ENCODE results near the gene CPZ. TPM values are rescaled to one million over a fixed set of nuclear protein-coding genes. Genes with fewer than 3 reads are reported as not detected.

CPZ gene
- total RNA-seq, 1 experiment from 2014 or later, result not detected

- H3K4me3 Mint-ChIP-seq (ENCODE audit: low read depth, unreplicated experiment), result no peak overlapping the region
- intact Hi-C loops (cut with micrococcal nuclease; ENCODE audit: unreplicated experiment), result loop anchor here (1.0 kb wide), 1 partner anchor 125 kb away; no protein-coding TSS in a partner anchor
- no peaks in the 10 kb centered on the region for H3K9me3 Mint-ChIP-seq (ENCODE audit: low read depth, unreplicated experiment)
- no peaks in the 10 kb centered on the region for H3K4me1 Mint-ChIP-seq (ENCODE audit: low read depth, unreplicated experiment)
- peaks cover 42% of the 10 kb centered on the region for H3K27me3 Mint-ChIP-seq (ENCODE audit: unreplicated experiment)
- H3K36me3 Mint-ChIP-seq (ENCODE audit: insufficient read depth, unreplicated experiment), result no peaks in the 10 kb centered on the region
- TF ChIP-seq CTCF (IDR thresholded peaks at IDR 0.05; ENCODE audit: unreplicated experiment), result no peak
- BruUV-seq (replicated peaks), result no TSS peak
- no peak overlapping the region for H3K27ac Mint-ChIP-seq (ENCODE audit: unreplicated experiment)
- no peak for DNase-seq
- CTCF ChIA-PET, result interaction anchor here (1.2 kb wide), 1 partner anchor 126 kb away, joined by 3 read pairs; no protein-coding TSS in a partner anchor
Measured at GRCh38 chr4:8593264-8594096, 915 bp downstream of the CPZ start.

DNA sequence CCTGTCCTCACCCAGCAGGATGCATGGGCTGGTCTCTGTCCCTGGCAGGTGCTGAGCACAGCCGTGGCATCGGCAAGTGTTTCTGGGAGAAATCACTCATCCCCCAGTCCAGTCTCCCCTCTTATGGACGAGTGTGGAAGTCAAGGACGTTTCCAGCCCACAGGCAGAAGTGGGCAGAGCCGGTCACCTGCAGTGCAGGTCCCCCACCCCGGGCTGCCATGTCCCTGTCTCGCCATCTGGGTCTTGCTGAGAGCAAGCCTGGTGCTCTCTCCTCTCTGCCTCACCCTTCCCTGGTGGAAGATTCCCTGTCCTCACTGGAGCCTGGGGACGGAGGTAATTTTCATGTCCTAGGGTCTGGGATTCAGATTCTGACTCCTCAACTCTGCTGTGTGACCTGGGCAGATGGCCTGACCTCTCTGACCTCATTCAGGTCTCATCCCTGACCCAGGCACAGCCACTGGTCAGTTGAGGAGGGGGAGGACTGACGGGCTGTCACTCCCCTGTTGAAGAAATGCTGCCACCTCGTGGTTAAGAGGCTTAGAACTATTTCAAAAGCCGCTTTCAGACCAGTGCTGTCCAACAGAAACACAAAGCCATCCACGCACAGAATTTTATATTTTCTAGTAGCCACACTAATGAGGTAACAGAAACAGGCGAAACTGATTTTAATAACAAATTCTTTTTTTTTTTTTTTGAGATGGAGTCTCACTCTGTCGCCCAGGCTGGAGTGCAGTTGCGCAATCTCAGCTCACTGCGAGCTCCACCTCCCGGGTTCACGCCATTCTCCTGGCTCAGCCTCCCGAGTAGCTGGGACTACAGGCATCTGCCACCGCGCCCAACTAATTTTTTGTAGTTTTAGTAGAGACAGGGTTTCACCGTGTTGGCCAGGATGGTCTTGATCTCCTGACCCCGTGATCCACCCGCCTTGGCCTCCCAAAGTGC, 1.8 kb downstream of the CPZ start:
- intact Hi-C loops (cut with micrococcal nuclease; ENCODE audit: unreplicated experiment), result loop anchor here (1.0 kb wide), 1 partner anchor 126 kb away; no protein-coding TSS in a partner anchor
- peaks cover 4% of the 10 kb centered on the region for H3K4me1 Mint-ChIP-seq (ENCODE audit: low read depth, unreplicated experiment)
- peak; percentile 62 for DNase-seq
- no TSS peak for BruUV-seq (replicated peaks)
- CTCF ChIA-PET, result interaction anchor here (0.7 to 1.2 kb wide), 2 partner anchors 57 to 126 kb away, joined by 3 to 4 read pairs; no protein-coding TSS in a partner anchor
- no peaks in the 10 kb centered on the region for H3K9me3 Mint-ChIP-seq (ENCODE audit: low read depth, unreplicated experiment)
- TF ChIP-seq CTCF (IDR thresholded peaks at IDR 0.05; ENCODE audit: unreplicated experiment), result no peak
- no peak overlapping the region for H3K27ac Mint-ChIP-seq (ENCODE audit: unreplicated experiment)
- H3K4me3 Mint-ChIP-seq (ENCODE audit: low read depth, unreplicated experiment), result no peak overlapping the region
- H3K27me3 Mint-ChIP-seq (ENCODE audit: unreplicated experiment), result peaks cover 41% of the 10 kb centered on the region
- H3K36me3 Mint-ChIP-seq (ENCODE audit: insufficient read depth, unreplicated experiment), result no peaks in the 10 kb centered on the region

- no peak for TF ChIP-seq CTCF (IDR thresholded peaks at IDR 0.05; ENCODE audit: unreplicated experiment)
- CTCF ChIA-PET, result interaction anchor here (0.7 kb wide), 1 partner anchor 58 kb away, joined by 4 read pairs; no protein-coding TSS in a partner anchor
- intact Hi-C loops (cut with micrococcal nuclease; ENCODE audit: unreplicated experiment), result no loop called here
- no peak overlapping the region for H3K4me3 Mint-ChIP-seq (ENCODE audit: low read depth, unreplicated experiment)
- no TSS peak for BruUV-seq (replicated peaks)
- no peak for DNase-seq
- H3K4me1 Mint-ChIP-seq (ENCODE audit: low read depth, unreplicated experiment), result peaks cover 9% of the 10 kb centered on the region
- no peaks in the 10 kb centered on the region for H3K9me3 Mint-ChIP-seq (ENCODE audit: low read depth, unreplicated experiment)
- H3K27me3 Mint-ChIP-seq (ENCODE audit: unreplicated experiment), result peaks cover 34% of the 10 kb centered on the region
- H3K27ac Mint-ChIP-seq (ENCODE audit: unreplicated experiment), result no peak overlapping the region
- H3K36me3 Mint-ChIP-seq (ENCODE audit: insufficient read depth, unreplicated experiment), result no peaks in the 10 kb centered on the region
Measured at GRCh38 chr4:8595237-8596087, 2.9 kb downstream of the CPZ start.

All from Calu3 (cell line).